Lung (tissue), 12 donors: ENCODE data around the gene FBXO42. TPM values are rescaled to one million over a fixed set of nuclear protein-coding genes. Genes with fewer than 3 reads are reported as not detected.
"Not testable (repeated sequence)": the region's sequence is repeated elsewhere in the genome, so short reads cannot be mapped to it uniquely, and the experiment has no call there.

Source experiments
- ATAC-seq: fragments of 200-7000 bp; cut with Tn5 transposase; one replicate; pipeline ENCODE4 v1.9.1; 2020; ENCODE audit warnings: moderate number of reproducible peaks; ENCODE audit not compliant: insufficient read depth, low FRiP score
- DNase-seq, 3 donors: peaks; one replicate each; pipeline ENCODE4 v3.0.0-alpha.2; 2013 to 2017
- H3K27ac ChIP-seq, 2 donors: one replicate each; pipeline ENCODE4 v1.5.1; 2013; ENCODE audit warnings: mild to moderate bottlenecking in 2 of 2, moderate library complexity in 2 of 2, control low read depth in 1 of 2, inconsistent platforms in 1 of 2, low read depth in 1 of 2, low read length in 1 of 2
- H3K27me3 ChIP-seq, 3 donors: one replicate each; pipeline ENCODE4 v1.5.1; 2013; ENCODE audit warnings: low read length in 2 of 3; ENCODE audit not compliant: control insufficient read depth in 3 of 3, insufficient read depth in 3 of 3
- H3K36me3 ChIP-seq, 4 donors: one replicate each; pipeline ENCODE4 v1.5.1; 2013; ENCODE audit warnings: low read length in 4 of 4, mild to moderate bottlenecking in 1 of 4, moderate library complexity in 1 of 4; ENCODE audit not compliant: control insufficient read depth in 4 of 4, insufficient read depth in 4 of 4
- H3K4me1 ChIP-seq, 5 donors: one replicate each; pipeline ENCODE4 v1.5.1; 2013; ENCODE audit warnings: low read length in 5 of 5, mild to moderate bottlenecking in 2 of 5, moderate library complexity in 1 of 5; ENCODE audit not compliant: control insufficient read depth in 5 of 5, insufficient read depth in 5 of 5
- H3K4me3 ChIP-seq: one replicate; pipeline ENCODE4 v1.5.1; 2013; ENCODE audit warnings: mild to moderate bottlenecking, control low read depth, moderate library complexity
- H3K9ac ChIP-seq, 2 donors: one replicate each; pipeline ENCODE4 v1.5.1; 2013; ENCODE audit warnings: low read length in 2 of 2, control low read depth in 1 of 2; ENCODE audit not compliant: insufficient read depth in 1 of 2
- H3K9me3 ChIP-seq, 4 donors: one replicate each; pipeline ENCODE4 v1.5.1; 2013; ENCODE audit warnings: low read length in 3 of 4, mild to moderate bottlenecking in 1 of 4, moderate library complexity in 1 of 4; ENCODE audit not compliant: control insufficient read depth in 4 of 4, insufficient read depth in 3 of 4
- CTCF ChIP-seq: IDR thresholded peaks from 2 replicates; pipeline ENCODE4 v1.5.1; 2012; ENCODE audit warnings: mild to moderate bottlenecking; ENCODE audit errors: control extremely low read depth, extremely low read depth
- WGBS, 2 donors: extraction: QIAGEN DNeasy Blood & Tissue Kit; methylation state at CpG; one replicate each; pipeline ENCODE4 v1.1.7; 2013; 5-methylcytosine and 5-hydroxymethylcytosine counted together
- polyA plus RNA-seq, 2 donors: library from polyadenylated mRNA; stranded (reverse); fragments of 200-250 nt; gene quantifications; one replicate each; pipeline ENCODE4 v1.2.1, GENCODE V29; 2013
- total RNA-seq, 2 donors: library from RNA; depleted of rRNA in 1 of 2; stranded (reverse); fragments of >200 nt in 1 of 2; gene quantifications; one replicate each; pipeline ENCODE4 v1.2.1, GENCODE V29; 2014 to 2021
- donor health status: control.
- donor health status: control.
- donor health status: Bipolar disorder and iron deficiency.
- donor health status: healthy.
- donor health status: DM: yes; HTN: yes; CAD: no.

Gene FBXO42
- total and polyA plus RNA-seq, 4 donors = 7.3 to 28.6 (median 14.8) TPM

- 94 to 95% methylated on average over 7 of the region's 7 CpGs for WGBS, 2 donors
- Histone ChIP-seq H3K36me3 (no peaks in the 10 kb centered on the region), H3K9me3 (peaks cover 0 to 5% (median 0%) of the 10 kb centered on the region in 4 donors), H3K27me3 (peaks cover 0 to 31% (median 27%) of the 10 kb centered on the region in 3 donors), H3K4me1 (peaks cover 0 to 12% (median 0%) of the 10 kb centered on the region in 5 donors), H3K4me3 (no peak overlapping the region), H3K27ac (no peak overlapping the region), H3K9ac (no peak overlapping the region)
- DNase-seq (no peak), ATAC-seq (no peak)
- TF ChIP-seq CTCF = no peak
Observed at GRCh38 chr1:16226129-16226489, 126.2 kb downstream of the FBXO42 start.

GRCh38 chr1:16224472-16224871 lies 127.8 kb downstream of the FBXO42 start:
- DNase-seq (no peak), ATAC-seq (no peak)
- WGBS, 2 donors = 77% methylated on average over 3 of the region's 3 CpGs
- Histone ChIP-seq H3K4me1 (peaks cover 0 to 12% (median 0%) of the 10 kb centered on the region in 5 donors), H3K36me3 (no peaks in the 10 kb centered on the region), H3K9me3 (peaks cover 0 to 5% (median 0%) of the 10 kb centered on the region in 4 donors), H3K27me3 (peaks cover 0 to 31% (median 27%) of the 10 kb centered on the region in 3 donors), H3K27ac (no peak overlapping the region), H3K4me3 (no peak overlapping the region), H3K9ac (no peak overlapping the region)
- TF ChIP-seq CTCF = no peak

- not testable (repeated sequence) for ATAC-seq, H3K9me3 ChIP-seq
Observed at GRCh38 chr1:16222716-16223115, 129.6 kb downstream of the FBXO42 start.

GRCh38 chr1:16221499-16221898 lies 130.8 kb downstream of the FBXO42 start:
- H3K9me3 ChIP-seq = peaks cover 0 to 2% (median 0%) of the 10 kb centered on the region in 4 donors

More at GRCh38 chr1:16222716-16223115, 129.6 kb downstream of the FBXO42 start:
- DNase-seq, H3K27ac ChIP-seq, H3K4me3 ChIP-seq, H3K36me3 ChIP-seq, H3K9ac ChIP-seq: not testable (repeated sequence)
- Histone ChIP-seq H3K27me3 (peaks cover 0 to 17% (median 16%) of the 10 kb centered on the region in 3 donors), H3K4me1 (peaks cover 0 to 11% (median under 1%) of the 10 kb centered on the region in 5 donors)
- WGBS, 2 donors = 92 to 94% methylated on average over 14 of the region's 14 CpGs

More at GRCh38 chr1:16221499-16221898, 130.8 kb downstream of the FBXO42 start:
- ATAC-seq (no peak), DNase-seq (no peak)
- TF ChIP-seq CTCF = no peak
- no peaks in the 10 kb centered on the region for H3K36me3 ChIP-seq
- H3K27me3 ChIP-seq = peaks cover 0 to 8% (median 4%) of the 10 kb centered on the region in 3 donors
- no peak overlapping the region for H3K4me3 ChIP-seq
- H3K4me1 ChIP-seq = peaks cover 0 to 13% (median 2%) of the 10 kb centered on the region in 5 donors
- H3K27ac ChIP-seq = no peak overlapping the region
- no peak overlapping the region for H3K9ac ChIP-seq
- 96 to 99% methylated on average over 1 of the region's 1 CpG for WGBS, 2 donors
